HG02943 (cell line): Measurements from ENCODE around the gene CNGA1.
A peak's percentile ranks its signal among the peaks of the same experiment; 100 is the strongest.

Experiments used
- ATAC-seq: cut with Tn5 transposase; IDR thresholded peaks from one replicate; pipeline ENCODE4 v1.9.1; 2021; ENCODE audit warnings: mild to moderate bottlenecking, low read depth, moderate library complexity; ENCODE audit not compliant: unreplicated experiment

The CNGA1 gene

DNA sequence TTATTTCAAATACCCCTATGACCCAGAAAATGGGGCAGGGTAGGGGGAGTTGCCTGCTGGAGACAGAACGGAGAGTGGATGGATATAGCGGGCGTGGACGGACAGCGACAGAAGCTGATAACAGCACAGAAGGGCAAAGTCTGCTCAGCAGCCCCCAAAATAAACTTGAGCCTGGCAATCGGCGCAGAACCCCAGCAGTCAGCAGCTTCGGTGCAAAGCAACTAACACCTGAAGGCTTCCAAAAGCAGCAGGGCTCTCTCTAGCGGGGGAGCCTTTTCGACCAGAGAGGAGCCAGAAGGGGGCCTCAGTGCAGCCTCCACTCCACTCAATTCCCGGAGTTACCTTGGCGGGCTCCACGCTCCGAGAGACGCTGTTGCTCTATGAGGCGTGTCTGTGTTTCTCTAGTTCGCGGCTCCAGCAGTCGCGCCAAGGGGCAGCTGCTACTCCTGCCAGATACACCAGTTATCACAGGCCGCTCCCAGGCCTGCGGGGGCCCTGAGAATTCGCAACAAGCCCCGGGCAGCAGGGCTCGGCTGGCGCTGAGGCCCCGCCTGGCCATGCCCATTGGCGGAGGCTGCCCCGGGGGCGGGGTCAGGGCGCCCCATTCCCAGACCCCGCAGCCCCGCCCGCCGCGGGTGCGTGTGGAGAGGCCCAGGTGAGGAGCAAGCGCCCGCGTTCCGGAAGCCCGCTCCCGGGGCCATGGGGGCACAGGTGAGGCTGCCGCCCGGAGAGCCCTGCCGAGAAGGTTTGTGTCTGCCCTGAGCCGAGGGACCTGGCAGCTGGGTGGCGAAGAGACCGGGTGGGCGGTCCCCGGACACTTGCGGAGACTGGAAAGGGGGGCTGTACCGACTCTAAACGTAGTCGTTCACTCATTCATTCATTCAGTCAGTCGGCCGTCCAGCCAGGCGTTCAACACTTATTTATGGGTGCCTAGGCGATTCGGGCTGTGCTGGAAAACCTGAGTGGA lies at the start of gene CNGA1, which contains the start of gene NIPAL1:
Gene CNGA1 (minus strand): TSS at position 541 of the 967 bp plus-strand sequence. CDS start 63,992 bp downstream, outside the sequence.
Gene NIPAL1 (plus strand): TSS at position 632 of the 967 bp plus-strand sequence. CDS start 68 bp downstream, at position 700.
- ATAC-seq = peak; percentile 79

DNA sequence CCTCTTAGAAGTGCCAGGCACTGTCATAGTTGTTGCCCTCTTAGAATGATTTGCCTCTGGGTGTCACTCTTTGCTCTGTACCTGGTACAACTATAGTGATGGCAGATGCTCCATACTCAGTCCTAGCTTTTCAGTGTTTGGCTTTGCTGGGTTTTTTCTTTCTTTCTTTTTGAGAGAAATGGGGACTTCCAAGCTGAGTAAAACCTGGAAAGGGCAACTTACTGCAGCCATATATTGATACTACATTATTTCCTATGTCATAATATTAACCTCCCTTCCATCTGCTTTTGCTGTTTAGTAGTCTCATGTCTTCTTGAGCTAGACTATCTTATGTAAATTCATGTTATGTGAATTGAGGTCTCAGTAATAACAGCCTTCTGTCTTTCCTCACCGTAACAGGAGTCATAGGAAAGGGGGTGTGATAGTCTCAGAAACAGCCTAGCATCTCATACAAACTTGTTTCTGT lies 49.1 kb upstream of the CNGA1 start:
- peak; percentile 71 for ATAC-seq

DNA sequence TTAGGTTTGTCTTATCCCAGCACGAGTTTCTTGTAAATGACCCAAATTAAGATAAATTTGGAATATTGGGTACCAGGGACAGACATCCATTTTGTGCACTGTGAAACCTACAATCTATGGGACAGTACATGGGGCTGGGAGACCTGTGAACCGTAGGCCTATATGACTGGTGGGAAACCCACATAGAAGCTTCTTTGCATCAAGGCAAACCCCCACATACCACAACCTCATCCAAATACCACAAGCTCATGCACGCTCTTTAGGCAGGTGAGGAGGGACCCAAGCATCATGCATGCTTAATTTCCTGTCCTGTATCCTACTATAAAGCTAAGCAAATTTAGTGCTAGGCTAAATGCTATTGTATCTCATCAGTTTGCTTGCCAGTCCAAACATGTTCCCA lies 47.9 kb upstream of the CNGA1 start:
- ATAC-seq = no peak

GRCh38 chr4:48058617-48059530 lies 42.4 kb upstream of the CNGA1 start:
- ATAC-seq = no peak

DNA sequence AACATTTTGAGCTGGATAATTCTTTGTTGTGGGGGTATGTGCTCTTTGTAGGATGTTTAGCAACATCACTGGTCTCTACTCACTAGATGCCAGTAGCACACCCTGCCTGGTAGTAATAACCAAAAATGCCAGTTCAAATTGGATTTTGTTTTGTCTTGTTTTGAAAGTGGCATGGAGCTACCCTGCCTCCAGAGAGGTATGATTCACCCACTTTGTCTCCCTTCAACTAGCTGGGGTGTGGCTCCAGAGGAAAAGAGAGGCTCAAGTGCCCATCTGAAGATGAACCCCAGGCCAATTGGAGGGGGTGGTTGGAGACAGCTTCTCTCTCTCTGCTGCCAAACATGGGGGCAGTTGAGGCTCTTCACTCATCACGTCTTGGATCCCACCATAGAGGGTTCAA lies 34.6 kb upstream of the CNGA1 start:
- no peak for ATAC-seq

DNA sequence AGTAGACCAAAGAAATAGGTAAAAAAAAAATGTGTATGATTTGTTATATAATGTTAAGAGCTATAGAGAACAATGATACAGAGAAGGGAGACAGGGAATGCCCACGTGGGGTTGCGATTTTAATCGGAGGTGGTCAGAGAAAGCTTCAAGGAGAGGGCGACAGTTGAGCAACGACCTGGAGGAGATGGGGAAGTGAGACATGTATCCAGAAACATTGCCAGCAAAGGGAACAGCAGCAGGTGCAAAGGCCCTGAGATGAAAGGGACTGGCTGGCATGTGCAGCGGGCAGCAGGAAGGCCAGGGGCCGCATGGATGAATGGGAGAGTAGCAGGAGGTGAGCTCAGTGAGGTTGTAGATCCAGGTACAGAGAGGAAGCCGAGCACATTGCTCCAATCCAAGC lies 33.0 kb upstream of the CNGA1 start:
- no peak for ATAC-seq

GRCh38 chr4:48047896-48048295 lies 31.4 kb upstream of the CNGA1 start:
- ATAC-seq = no peak

DNA sequence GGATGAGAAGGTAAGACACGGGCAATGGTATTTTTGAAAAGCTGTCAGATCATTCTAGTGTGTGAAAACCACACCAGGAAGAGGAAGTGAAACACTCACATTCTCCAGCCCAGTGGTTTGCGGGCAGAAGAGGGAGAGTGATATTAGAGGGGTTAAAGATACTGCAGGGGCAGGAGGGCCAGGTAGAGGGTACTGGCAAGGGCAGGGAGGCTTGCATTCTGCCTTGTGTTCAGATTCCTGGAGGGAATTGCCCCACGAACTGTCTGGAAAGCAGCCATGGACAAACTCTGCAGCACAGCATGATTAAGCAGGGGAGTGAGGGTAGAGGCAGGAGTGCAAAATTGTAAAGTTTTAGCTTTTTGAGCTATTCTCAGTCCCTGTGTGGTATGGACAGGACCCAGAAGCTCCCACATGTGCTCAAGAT lies 31.0 kb upstream of the CNGA1 start:
- peak; percentile 100 for ATAC-seq

GRCh38 chr4:48046059-48046458 lies 29.6 kb upstream of the CNGA1 start:
- ATAC-seq = no peak

DNA sequence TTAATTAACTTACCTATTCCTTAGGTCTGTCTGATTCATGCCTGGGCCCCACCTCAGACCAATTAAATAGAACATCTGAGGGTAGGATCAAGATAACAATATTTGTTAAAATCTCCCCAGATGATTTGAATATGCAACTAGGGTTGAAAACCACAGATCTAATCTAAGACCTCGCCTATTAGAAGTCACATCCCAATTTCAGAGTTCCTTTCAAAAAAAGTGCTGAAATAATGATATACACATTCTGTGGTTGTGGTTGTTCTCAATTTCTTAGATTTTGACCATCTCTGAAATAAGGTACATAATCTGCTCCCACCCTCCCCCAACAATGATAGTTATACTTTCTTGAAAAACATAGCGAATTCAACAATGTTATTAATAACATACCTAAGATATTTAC lies 27.8 kb upstream of the CNGA1 start:
- no peak for ATAC-seq

DNA sequence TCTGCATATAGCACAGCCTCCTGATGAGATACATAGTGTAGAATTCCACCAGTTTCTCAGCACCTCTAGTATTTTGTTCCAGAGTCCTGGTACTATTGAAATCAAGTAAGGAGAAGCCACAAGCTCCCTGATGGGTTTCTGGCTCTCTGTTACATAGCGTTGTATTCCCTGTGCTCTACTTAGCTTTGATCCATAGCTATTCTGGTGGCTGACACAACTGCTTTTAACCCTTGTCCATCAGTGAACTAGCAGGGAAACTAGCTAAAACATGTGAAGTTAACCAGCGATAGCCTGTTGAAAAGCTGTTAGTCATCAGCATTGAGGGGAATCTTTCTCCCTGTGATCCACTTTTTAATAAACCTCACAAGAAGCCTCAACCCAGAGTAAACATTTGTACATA lies 27.0 kb upstream of the CNGA1 start:
- no peak for ATAC-seq

- ATAC-seq = no peak
Measured at GRCh38 chr4:48042979-48043461, 26.5 kb upstream of the CNGA1 start.

DNA sequence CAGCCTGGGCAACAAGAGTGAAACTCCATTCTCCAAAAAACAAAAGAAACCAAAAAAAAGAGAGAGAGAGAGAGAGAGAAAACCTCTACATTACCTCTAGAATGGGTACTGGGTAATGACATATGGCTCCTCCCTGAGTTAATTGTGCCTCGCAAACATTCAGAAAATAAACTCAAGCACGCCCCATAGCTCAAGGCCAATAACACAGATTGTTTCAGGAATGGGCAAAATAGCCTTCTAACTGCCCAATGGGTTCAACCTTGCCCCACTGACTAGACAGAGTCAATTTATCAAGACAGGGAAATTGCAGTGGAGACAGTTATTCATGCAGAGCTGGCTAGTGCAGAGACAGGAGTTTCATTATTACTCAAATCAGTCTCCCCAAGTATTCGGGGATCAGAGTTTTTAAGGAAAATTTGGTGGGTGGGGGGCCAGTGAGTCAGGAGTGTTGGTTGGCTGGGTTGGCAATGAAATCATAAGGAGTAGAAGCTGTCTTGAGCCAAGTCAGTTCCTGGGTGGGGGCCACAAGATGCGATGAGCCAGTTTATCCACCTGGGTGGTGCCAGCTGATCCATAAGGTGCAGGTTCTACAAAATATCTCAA lies 25.2 kb upstream of the CNGA1 start:
- no peak for ATAC-seq

GRCh38 chr4:48039561-48039960 lies 23.1 kb upstream of the CNGA1 start:
- ATAC-seq = no peak

- ATAC-seq = no peak
Measured at GRCh38 chr4:48038666-48039065, 22.2 kb upstream of the CNGA1 start.

- ATAC-seq = no peak
Measured at GRCh38 chr4:48037117-48037462, 20.6 kb upstream of the CNGA1 start.

- ATAC-seq = no peak
Measured at GRCh38 chr4:48035952-48036351, 19.5 kb upstream of the CNGA1 start.

DNA sequence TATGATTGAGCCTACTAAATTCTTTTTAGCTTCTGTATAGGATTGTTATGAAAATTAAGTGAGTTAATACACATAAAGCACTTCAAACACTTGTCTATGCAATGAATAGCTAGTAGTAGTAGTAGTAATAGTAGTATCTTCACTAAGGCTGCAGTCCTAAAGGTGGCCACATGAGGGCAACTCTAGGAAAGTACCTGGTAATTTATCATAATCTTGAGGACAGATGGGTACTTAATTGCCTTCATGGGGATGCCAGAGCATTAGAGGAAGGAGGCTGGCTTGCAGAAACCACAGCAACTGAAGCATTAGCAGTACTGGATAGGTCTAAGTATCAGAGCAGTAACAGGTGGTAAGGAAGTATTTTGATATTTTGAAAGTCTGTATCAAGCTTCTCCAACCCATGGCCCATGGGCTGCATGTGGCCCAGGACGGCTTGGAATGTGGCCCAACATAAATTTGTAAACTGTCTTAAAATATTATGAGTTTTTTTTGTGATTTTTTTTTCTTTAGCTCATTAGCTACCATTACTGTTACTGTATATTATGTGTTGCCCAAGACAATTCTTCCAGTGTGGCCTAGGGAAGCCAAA lies 17.4 kb upstream of the CNGA1 start:
- no peak for ATAC-seq

GRCh38 chr4:48033412-48033811 lies 16.9 kb upstream of the CNGA1 start:
- no peak for ATAC-seq

GRCh38 chr4:48032721-48033120 lies 16.2 kb upstream of the CNGA1 start:
- ATAC-seq = no peak
